ENCODE results near the gene PAGE2.
"Not testable (repeated sequence)": the region's sequence is repeated elsewhere in the genome, so short reads cannot be mapped to it uniquely, and the experiment has no call there.

The PAGE2 gene

GRCh38 chrX:55088795-55089489, at the start of gene PAGE2:
Gene PAGE2, plus strand, starts transcription at chrX:55089018. Its CDS starts 1,003 bp downstream, at chrX:55090021.
- DNase-seq: no peak

- no peak for DNase-seq
Measured at GRCh38 chrX:55039471-55039870, 49.3 kb upstream of the PAGE2 start.

GRCh38 chrX:55041514-55041913, 47.3 kb upstream of the PAGE2 start:
- DNase-seq: no peak

- not testable (repeated sequence) for DNase-seq
Measured at GRCh38 chrX:55050599-55050998, 38.2 kb upstream of the PAGE2 start.

GRCh38 chrX:55056820-55057674, 31.8 kb upstream of the PAGE2 start:
- peak in 2 of 56 donors; percentile 0 to 1 for DNase-seq

GRCh38 chrX:55057675-55058249, 31.1 kb upstream of the PAGE2 start:
- peak in 9 of 56 donors; percentile 0 to 53 (median 0) for DNase-seq

- not testable (repeated sequence) for DNase-seq
Measured at GRCh38 chrX:55067180-55067579, 21.6 kb upstream of the PAGE2 start.

GRCh38 chrX:55072286-55072685, 16.5 kb upstream of the PAGE2 start:
- no peak for DNase-seq

- DNase-seq: no peak
Measured at GRCh38 chrX:55074851-55075467, 13.9 kb upstream of the PAGE2 start, which contains the start of gene PAGE2B. Gene PAGE2B, plus strand, starts transcription at chrX:55075030. Its CDS starts 1,012 bp downstream, at chrX:55076042.

GRCh38 chrX:55098691-55099090, 9.9 kb downstream of the PAGE2 start:
- no peak for DNase-seq

GRCh38 chrX:55099162-55099561, 10.3 kb downstream of the PAGE2 start:
- DNase-seq: no peak

- no peak for DNase-seq
Measured at GRCh38 chrX:55102754-55103153, 13.9 kb downstream of the PAGE2 start.

GRCh38 chrX:55107262-55107661, 18.4 kb downstream of the PAGE2 start:
- DNase-seq: no peak

- DNase-seq: no peak
Measured at GRCh38 chrX:55107911-55108310, 19.1 kb downstream of the PAGE2 start.

GRCh38 chrX:55109306-55109705, 20.5 kb downstream of the PAGE2 start:
- no peak for DNase-seq

GRCh38 chrX:55111578-55112254, 22.9 kb downstream of the PAGE2 start:
- no peak for DNase-seq

GRCh38 chrX:55116589-55116988, 27.8 kb downstream of the PAGE2 start:
- DNase-seq: not testable (repeated sequence)

- DNase-seq: no peak
Measured at GRCh38 chrX:55118574-55118973, 29.8 kb downstream of the PAGE2 start.

- no peak for DNase-seq
Measured at GRCh38 chrX:55119271-55119670, 30.5 kb downstream of the PAGE2 start.

- no peak for DNase-seq
Measured at GRCh38 chrX:55119712-55120111, 30.9 kb downstream of the PAGE2 start.

GRCh38 chrX:55120761-55121358, 32.0 kb downstream of the PAGE2 start:
- no peak for DNase-seq

Measured in amygdala (tissue), 56 donors.